Naive thymus-derived CD4-positive, alpha-beta T cell (primary cell): Measurements from ENCODE around the gene CRNKL1. TPM values are rescaled to one million over a fixed set of nuclear protein-coding genes. Genes with fewer than 3 reads are reported as not detected.

Experiments used
- ATAC-seq: fragments of 150-1000 bp; cut with Tn5 transposase; 2 replicates; pipeline ENCODE4 v1.10.0; 2021; ENCODE audit warnings: mild to moderate bottlenecking, moderate library complexity
- CTCF ChIA-PET: fragments of 350-600 bp; sonication (Branson Sonifier 250); formaldehyde crosslinking; loops from one replicate; lab custom pipeline; 2021; ENCODE audit warnings: antibody characterized with exemption; lab: Charles Lee
- POLR2A ChIA-PET: fragments of 350-600 bp; sonication (Branson Sonifier 250); formaldehyde crosslinking; loops from one replicate; lab custom pipeline; 2021; ENCODE audit warnings: antibody characterized with exemption, inconsistent platforms; lab: Charles Lee
- DNase-seq, 9 donors: peaks; one replicate each; pipeline versions ENCODE4 v3.0.0 to v3.0.0-alpha.2; 2020 to 2022; ENCODE audit warnings: mixed read lengths in 1 of 9
- H3K27ac ChIP-seq: one replicate; pipeline ENCODE4 v1.7.0; 2013; ENCODE audit warnings: mild to moderate bottlenecking, low read depth, low read length, moderate library complexity
- H3K27me3 ChIP-seq, 2 donors: one replicate each; pipeline ENCODE4 v1.7.0; 2013; ENCODE audit warnings: low read length in 2 of 2, mild to moderate bottlenecking in 2 of 2, moderate library complexity in 2 of 2; ENCODE audit not compliant: control insufficient read depth in 2 of 2, insufficient read depth in 2 of 2
- H3K36me3 ChIP-seq, 3 experiments: 1 replicate in 2 of 3; 2 replicates in 1 of 3; pipeline ENCODE4 v1.7.0; 2013; ENCODE audit warnings: low read length in 3 of 3, mild to moderate bottlenecking in 3 of 3, moderate library complexity in 1 of 3; ENCODE audit not compliant: insufficient read depth in 3 of 3, control insufficient read depth in 2 of 3
- H3K4me1 ChIP-seq, 2 donors: one replicate each; pipeline ENCODE4 v1.7.0; 2013; ENCODE audit warnings: low read length in 2 of 2, mild to moderate bottlenecking in 2 of 2, moderate library complexity in 1 of 2; ENCODE audit not compliant: control insufficient read depth in 2 of 2, insufficient read depth in 2 of 2
- H3K4me3 ChIP-seq: 2 replicates; pipeline ENCODE4 v1.7.0; 2013; ENCODE audit warnings: mild to moderate bottlenecking, low read length
- H3K9me3 ChIP-seq, 3 experiments: 1 replicate in 2 of 3; 2 replicates in 1 of 3; pipeline ENCODE4 v1.7.0; 2013; ENCODE audit warnings: low read length in 3 of 3; ENCODE audit not compliant: control insufficient read depth in 2 of 3
- H3K27ac Mint-ChIP-seq, 9 donors: one replicate each; pipeline ENCODE4 v1.8.0; 2020 to 2022; ENCODE audit warnings: mixed read lengths in 9 of 9, mild to moderate bottlenecking in 8 of 9, moderate library complexity in 5 of 9, inconsistent platforms in 2 of 9
- H3K27me3 Mint-ChIP-seq, 5 donors: one replicate each; pipeline ENCODE4 v1.8.0; 2021 to 2022; ENCODE audit warnings: mixed read lengths in 5 of 5, mild to moderate bottlenecking in 1 of 5
- H3K36me3 Mint-ChIP-seq, 5 donors: one replicate each; pipeline ENCODE4 v1.8.0; 2020 to 2022; ENCODE audit warnings: mixed read lengths in 5 of 5, mild to moderate bottlenecking in 3 of 5, inconsistent platforms in 1 of 5
- H3K4me1 Mint-ChIP-seq, 7 donors: one replicate each; pipeline ENCODE4 v1.8.0; 2020 to 2022; ENCODE audit warnings: mixed read lengths in 7 of 7, mild to moderate bottlenecking in 3 of 7, inconsistent platforms in 1 of 7
- H3K4me3 Mint-ChIP-seq, 10 donors: one replicate each; pipeline ENCODE4 v1.8.0; 2020 to 2022; ENCODE audit warnings: mild to moderate bottlenecking in 10 of 10, mixed read lengths in 10 of 10, moderate library complexity in 6 of 10, inconsistent platforms in 2 of 10
- H3K9me3 Mint-ChIP-seq, 11 donors: one replicate each; pipeline ENCODE4 v1.8.0; 2020 to 2022; ENCODE audit warnings: mixed read lengths in 11 of 11, mild to moderate bottlenecking in 4 of 11, inconsistent platforms in 1 of 11, moderate library complexity in 1 of 11
- intact Hi-C, 2 donors: fragments of 100-400 bp; cut with micrococcal nuclease; formaldehyde crosslinking; loops; one replicate each; pipeline ENCODE4 v1.15.1; 2023
- polyA plus RNA-seq, 2 donors: library from polyadenylated mRNA; unstranded; fragments of 300-500 nt; fragmentation: Illumina TruSeq; gene quantifications; one replicate each; pipeline ENCODE4 v1.2.3, GENCODE V29; 2021
- total RNA-seq, 6 experiments: library from RNA in 5 of 6; stranded (reverse) in 5 of 6; gene quantifications; 1 replicate in 5 of 6; 2 replicates in 1 of 6; pipeline ENCODE4 v1.2.3 and lab custom pipeline; 2021 to 2026

CRNKL1 gene
- total RNA-seq, result 10 to 100 TPM; 17.4 to 32.1 (median 21.6) TPM
- 10 to 100 TPM in 1 of 2 donors, 1 to 10 TPM in 1; 9.1 to 15.6 TPM for polyA plus RNA-seq
- total RNA-seq (lab: John Stamatoyannopoulos, UW), result 58.2 reads per million, percentile 74 among the genes with 10 or more reads in this experiment

GRCh38 chr20:20052074-20052970 is at the start of gene CRNKL1, which contains the start of gene CFAP61:
TSS of gene CRNKL1 (minus strand) at chr20:20052466. CDS start at chr20:20052342, 124 bp downstream.
TSS of gene CFAP61 (plus strand) at chr20:20052532. CDS start at chr20:20056654, 4,122 bp downstream.
- CTCF ChIA-PET, result interaction anchor here (3.2 kb wide), 1 partner anchor 35 kb away, joined by 29 read pairs; the partner anchor contains the start of gene NAA20
- Mint-ChIP-seq H3K4me1 (peaks cover 16 to 42% (median 31%) of the 10 kb centered on the region in 7 donors), H3K27ac (peak within 1 kb of the TSS; percentile 94 to 100 (median 98)), H3K9me3 (no peaks in the 10 kb centered on the region), H3K36me3 (peaks cover 13 to 30% (median 19%) of the 10 kb centered on the region in 5 donors), H3K27me3 (peaks cover 0 to 6% (median 0%) of the 10 kb centered on the region in 5 donors), H3K4me3 (peak within 1 kb of the TSS; percentile 94 to 100 (median 99))
- peaks cover 15 to 37% (median 20%) of the 10 kb centered on the region in 3 experiments for H3K36me3 ChIP-seq
- H3K27me3 ChIP-seq, result no peaks in the 10 kb centered on the region
- peak within 1 kb of the TSS; percentile 99 for H3K4me3 ChIP-seq
- H3K27ac ChIP-seq, result peak within 1 kb of the TSS; percentile 93
- peak; percentile 96 for ATAC-seq
- intact Hi-C loops, result loop anchor here (1.0 to 5.0 kb wide), 12 partner anchors 30 to 1914 kb away; partner anchors contain the start of genes DZANK1 (in 2 of the 2), NAA20 (in 2 of the 2), POLR3F (in 2 of the 2) and RALGAPA2 (in 1 of the 2)
- H3K9me3 ChIP-seq, result no peaks in the 10 kb centered on the region
- DNase-seq, result peak; percentile 95 to 99 (median 98)
- POLR2A ChIA-PET, result interaction anchor here (0.7 to 2.5 kb wide), 9 partner anchors 9 to 1914 kb away, joined by 3 to 31 read pairs (median 4); partner anchors contain the start of genes KAT14, NAA20, PET117 and SEC23B
- H3K4me1 ChIP-seq, result peaks cover 0 to 16% of the 10 kb centered on the region in 2 donors

DNA sequence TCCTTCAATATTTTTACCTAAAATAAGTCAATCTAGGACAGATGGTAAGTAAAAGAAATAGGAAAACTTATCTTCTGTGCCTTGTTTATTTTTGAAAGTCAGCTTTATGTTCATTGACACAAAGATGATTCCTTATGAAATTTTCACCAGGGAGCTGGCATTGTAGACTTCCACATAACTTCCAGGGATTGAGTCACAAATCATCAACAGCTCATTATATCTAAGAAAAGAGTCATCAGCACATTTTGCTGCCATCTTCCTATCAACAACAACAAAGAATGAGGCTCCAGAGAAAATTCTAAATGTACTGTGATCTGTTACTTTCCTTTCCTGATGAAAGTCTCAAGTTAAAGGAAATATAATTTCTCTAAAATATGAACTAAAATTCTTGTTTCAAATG is 48.6 kb upstream of the CRNKL1 start:
- Histone ChIP-seq H3K27me3 (no peaks in the 10 kb centered on the region), H3K27ac (no peak overlapping the region), H3K4me1 (no peaks in the 10 kb centered on the region), H3K4me3 (no peak overlapping the region), H3K36me3 (no peaks in the 10 kb centered on the region), H3K9me3 (no peaks in the 10 kb centered on the region)
- no peaks in the 10 kb centered on the region for H3K4me1 Mint-ChIP-seq
- DNase-seq (no peak), ATAC-seq (no peak)
- CTCF ChIA-PET, result no interaction called here
- POLR2A ChIA-PET, result no interaction called here
- no peaks in the 10 kb centered on the region for H3K36me3 Mint-ChIP-seq
- no peak overlapping the region for H3K27ac Mint-ChIP-seq
- no peak overlapping the region for H3K4me3 Mint-ChIP-seq
- intact Hi-C loops, result no loop called here
- peaks cover 0 to 4% (median 0%) of the 10 kb centered on the region in 11 donors for H3K9me3 Mint-ChIP-seq
- peaks cover 3 to 25% (median 21%) of the 10 kb centered on the region in 5 donors for H3K27me3 Mint-ChIP-seq

DNA sequence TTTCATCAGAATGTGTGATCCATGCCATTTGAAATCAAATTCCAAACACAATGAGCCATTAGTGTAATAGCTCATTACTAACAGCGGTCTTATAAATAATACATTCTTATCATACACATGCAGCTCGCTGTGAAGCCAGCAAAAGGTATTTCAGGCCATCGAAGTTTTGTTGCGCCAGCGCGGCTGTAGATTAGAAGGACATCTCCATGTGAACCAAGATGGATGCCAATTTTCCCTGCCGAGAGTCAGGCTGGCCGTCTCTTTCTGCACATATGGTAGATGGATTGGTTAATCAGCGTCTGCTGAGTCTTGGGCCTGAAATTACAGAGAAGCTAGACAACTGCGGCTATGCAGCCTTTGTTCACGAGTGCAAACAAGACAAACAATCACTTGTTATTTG is 44.2 kb upstream of the CRNKL1 start:
- peaks cover under 1 to 18% (median 7%) of the 10 kb centered on the region in 5 donors for H3K27me3 Mint-ChIP-seq
- ChIA-PET CTCF (no interaction called here), POLR2A (no interaction called here)
- intact Hi-C loops, result no loop called here
- Histone ChIP-seq H3K4me1 (no peaks in the 10 kb centered on the region), H3K36me3 (no peaks in the 10 kb centered on the region), H3K27ac (no peak overlapping the region), H3K4me3 (no peak overlapping the region), H3K9me3 (no peaks in the 10 kb centered on the region), H3K27me3 (no peaks in the 10 kb centered on the region)
- no peak for ATAC-seq
- H3K9me3 Mint-ChIP-seq, result peaks cover 0 to 2% (median 0%) of the 10 kb centered on the region in 11 donors
- no peak overlapping the region for H3K27ac Mint-ChIP-seq
- no peak overlapping the region for H3K4me3 Mint-ChIP-seq
- no peak for DNase-seq
- H3K4me1 Mint-ChIP-seq, result no peaks in the 10 kb centered on the region
- H3K36me3 Mint-ChIP-seq, result no peaks in the 10 kb centered on the region

- Mint-ChIP-seq H3K27ac (no peak overlapping the region), H3K4me3 (no peak overlapping the region), H3K36me3 (no peaks in the 10 kb centered on the region), H3K9me3 (peaks cover 0 to 2% (median 0%) of the 10 kb centered on the region in 11 donors), H3K27me3 (peaks cover 4 to 18% (median 7%) of the 10 kb centered on the region in 5 donors), H3K4me1 (peaks cover 0 to 1% (median 0%) of the 10 kb centered on the region in 7 donors)
- H3K27ac ChIP-seq, result no peak overlapping the region
- DNase-seq (no peak), ATAC-seq (no peak)
- no peaks in the 10 kb centered on the region for H3K36me3 ChIP-seq
- no peaks in the 10 kb centered on the region for H3K4me1 ChIP-seq
- no peaks in the 10 kb centered on the region for H3K9me3 ChIP-seq
- no peaks in the 10 kb centered on the region for H3K27me3 ChIP-seq
- no peak overlapping the region for H3K4me3 ChIP-seq
- CTCF ChIA-PET, result no interaction called here
- intact Hi-C loops, result no loop called here
- POLR2A ChIA-PET, result interaction anchor here (0.7 kb wide), 1 partner anchor 113 kb away, joined by 3 read pairs; no protein-coding TSS in a partner anchor
Observed at GRCh38 chr20:20095114-20095872, 43.0 kb upstream of the CRNKL1 start.

DNA sequence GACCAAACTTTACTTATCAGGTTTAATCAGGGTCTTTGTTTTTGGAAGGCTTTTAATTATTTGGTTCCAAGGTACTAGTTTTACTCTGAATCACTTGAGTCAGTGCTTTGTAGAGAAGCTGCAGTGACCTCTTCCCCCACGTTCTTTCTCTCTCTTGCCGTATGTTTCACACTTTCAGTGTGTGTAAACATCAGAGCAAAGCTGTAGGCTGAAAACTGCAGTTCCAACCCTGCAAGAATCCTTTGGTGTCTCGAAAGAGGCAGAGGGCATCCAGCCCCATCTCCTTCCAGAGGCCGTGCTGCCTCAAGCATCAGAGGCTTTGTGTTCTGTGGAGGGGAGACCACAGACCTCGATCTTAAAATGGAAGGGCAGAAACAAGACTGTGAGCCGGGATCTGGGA is 42.1 kb upstream of the CRNKL1 start:
- no peaks in the 10 kb centered on the region for H3K36me3 ChIP-seq
- no peaks in the 10 kb centered on the region for H3K9me3 ChIP-seq
- CTCF ChIA-PET, result no interaction called here
- Mint-ChIP-seq H3K9me3 (peaks cover 0 to 2% (median 0%) of the 10 kb centered on the region in 11 donors), H3K4me3 (no peak overlapping the region), H3K4me1 (peaks cover 0 to 1% (median 0%) of the 10 kb centered on the region in 7 donors), H3K36me3 (no peaks in the 10 kb centered on the region), H3K27ac (no peak overlapping the region), H3K27me3 (peaks cover 4 to 13% (median 7%) of the 10 kb centered on the region in 5 donors)
- DNase-seq, result no peak
- ATAC-seq, result no peak
- intact Hi-C loops, result no loop called here
- H3K27me3 ChIP-seq, result no peaks in the 10 kb centered on the region
- H3K4me3 ChIP-seq, result no peak overlapping the region
- POLR2A ChIA-PET, result interaction anchor here (0.7 kb wide), 1 partner anchor 114 kb away, joined by 3 read pairs; no protein-coding TSS in a partner anchor
- no peaks in the 10 kb centered on the region for H3K4me1 ChIP-seq
- no peak overlapping the region for H3K27ac ChIP-seq

- H3K27me3 Mint-ChIP-seq, result peaks cover 4 to 11% (median 6%) of the 10 kb centered on the region in 5 donors
- POLR2A ChIA-PET, result no interaction called here
Observed at GRCh38 chr20:20092827-20093226, 40.6 kb upstream of the CRNKL1 start.

More at GRCh38 chr20:20092827-20093226, 40.6 kb upstream of the CRNKL1 start:
- no peaks in the 10 kb centered on the region for H3K27me3 ChIP-seq
- H3K4me3 ChIP-seq, result no peak overlapping the region
- H3K27ac Mint-ChIP-seq, result no peak overlapping the region
- no peak overlapping the region for H3K4me3 Mint-ChIP-seq
- no peaks in the 10 kb centered on the region for H3K9me3 ChIP-seq
- no peaks in the 10 kb centered on the region for H3K36me3 ChIP-seq
- ATAC-seq (no peak), DNase-seq (no peak)
- peaks cover 0 to 2% (median 0%) of the 10 kb centered on the region in 11 donors for H3K9me3 Mint-ChIP-seq
- CTCF ChIA-PET, result no interaction called here
- peaks cover 0 to 1% (median 0%) of the 10 kb centered on the region in 7 donors for H3K4me1 Mint-ChIP-seq
- intact Hi-C loops, result no loop called here
- no peak overlapping the region for H3K27ac ChIP-seq
- H3K36me3 Mint-ChIP-seq, result no peaks in the 10 kb centered on the region
- no peaks in the 10 kb centered on the region for H3K4me1 ChIP-seq
